ENCODE measurements around the gene CLEC5A. TPM values are rescaled to one million over a fixed set of nuclear protein-coding genes. Genes with fewer than 3 reads are reported as not detected.
"Not testable (repeated sequence)": the region's sequence is repeated elsewhere in the genome, so short reads cannot be mapped to it uniquely, and the experiment has no call there.

CLEC5A gene
- total RNA-seq, 1 experiment from 2014 or later: not detected

DNA sequence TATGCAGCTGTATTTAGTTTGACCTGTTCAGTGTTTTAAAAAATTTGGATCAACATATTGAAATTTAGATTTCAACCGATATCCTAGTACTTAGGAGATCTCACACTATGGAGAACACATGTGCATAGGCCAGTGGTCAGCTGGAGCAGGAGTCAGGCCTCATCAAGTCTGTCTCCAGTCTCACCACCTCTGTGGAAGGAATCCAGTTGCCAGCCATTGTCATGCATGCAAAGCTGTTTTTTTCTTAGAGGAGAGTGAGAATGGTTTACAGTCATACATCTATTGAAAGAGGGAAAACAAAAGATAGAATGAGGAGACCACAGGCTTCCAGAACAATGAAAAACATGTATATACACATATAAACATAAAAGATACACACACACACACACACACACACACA lies 7.6 kb upstream of the CLEC5A start:
- in situ Hi-C loops (cut with HindIII; ENCODE audit: low pct_unique_long_range_greater_than_20kb, low sequenced_read_pairs): no loop called here
- DNase-seq (ENCODE audit: low read depth, low spot score): no peak

- in situ Hi-C loops (cut with HindIII; ENCODE audit: low pct_unique_long_range_greater_than_20kb, low sequenced_read_pairs): no loop called here
- DNase-seq (ENCODE audit: low read depth, low spot score): no peak
These were observed 5.7 kb upstream of the CLEC5A start for GRCh38 chr7:141952461-141952860.

GRCh38 chr7:141950806-141951205 lies 4.0 kb upstream of the CLEC5A start:
- in situ Hi-C loops (cut with HindIII; ENCODE audit: low pct_unique_long_range_greater_than_20kb, low sequenced_read_pairs): no loop called here
- DNase-seq (ENCODE audit: low read depth, low spot score): no peak

DNA sequence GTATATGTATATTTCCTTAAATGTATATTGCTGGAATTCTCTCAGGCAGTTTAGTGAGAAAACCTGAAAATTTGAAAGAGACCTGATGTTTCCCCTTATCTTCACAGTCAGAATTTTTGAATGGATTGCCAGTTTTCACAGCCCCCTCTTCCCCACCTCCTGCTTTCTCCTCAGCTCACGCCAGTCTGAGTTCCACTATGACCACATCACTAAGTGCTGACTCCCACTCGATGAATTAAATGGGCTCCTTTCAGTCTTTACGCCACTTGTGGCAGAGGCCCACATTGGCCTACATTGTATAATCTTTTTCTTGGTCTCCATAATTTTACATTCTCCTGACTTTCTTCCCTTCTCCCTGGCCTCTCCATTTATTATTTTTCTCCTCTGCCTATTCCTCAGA lies 3.1 kb upstream of the CLEC5A start:
- no peak for DNase-seq (ENCODE audit: low read depth, low spot score)
- in situ Hi-C loops (cut with HindIII; ENCODE audit: low pct_unique_long_range_greater_than_20kb, low sequenced_read_pairs): no loop called here

DNA sequence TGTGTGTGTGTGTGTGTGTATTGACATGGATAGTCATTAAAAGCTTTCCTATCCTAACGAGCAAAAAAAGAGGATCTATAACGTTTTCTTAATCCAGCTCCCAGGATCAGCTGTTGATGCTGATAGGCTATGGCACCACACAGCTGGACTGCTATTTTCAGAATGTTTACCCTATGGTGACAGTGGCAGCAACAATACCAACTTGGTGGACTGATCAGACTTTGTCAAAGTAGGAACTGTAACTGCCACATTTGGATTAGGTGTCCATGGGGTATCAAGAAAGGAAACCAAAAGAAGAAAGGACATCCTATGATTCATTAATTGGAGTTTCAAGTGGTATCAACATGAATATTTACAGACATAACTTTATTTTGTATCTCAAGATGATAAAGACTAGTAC lies 2.7 kb upstream of the CLEC5A start:
- DNase-seq (ENCODE audit: low read depth, low spot score): no peak
- in situ Hi-C loops (cut with HindIII; ENCODE audit: low pct_unique_long_range_greater_than_20kb, low sequenced_read_pairs): no loop called here

- in situ Hi-C loops (cut with HindIII; ENCODE audit: low pct_unique_long_range_greater_than_20kb, low sequenced_read_pairs): no loop called here
- no peak for DNase-seq (ENCODE audit: low read depth, low spot score)
These were observed 2.2 kb upstream of the CLEC5A start for GRCh38 chr7:141949021-141949420.

DNA sequence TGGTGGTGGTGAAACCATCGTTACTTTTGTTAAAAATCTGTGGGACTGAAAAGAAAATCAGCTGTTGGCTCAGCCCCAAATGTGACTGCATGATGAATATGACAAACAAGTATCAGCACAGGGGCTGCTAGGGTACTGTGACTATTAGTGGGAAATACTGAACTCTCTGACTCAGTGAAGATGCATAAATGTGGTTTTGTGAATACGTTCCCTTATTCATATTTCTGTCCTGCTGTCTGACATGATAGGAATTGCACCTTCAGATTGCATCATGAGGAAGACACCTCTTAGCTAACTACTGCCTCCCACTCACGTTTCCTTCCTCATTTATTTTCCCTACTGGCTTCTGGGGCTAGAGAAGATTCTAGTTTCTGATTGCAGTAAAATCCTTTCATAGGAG lies 1.4 kb downstream of the CLEC5A start:
- in situ Hi-C loops (cut with HindIII; ENCODE audit: low pct_unique_long_range_greater_than_20kb, low sequenced_read_pairs): no loop called here
- DNase-seq (ENCODE audit: low read depth, low spot score): no peak

DNA sequence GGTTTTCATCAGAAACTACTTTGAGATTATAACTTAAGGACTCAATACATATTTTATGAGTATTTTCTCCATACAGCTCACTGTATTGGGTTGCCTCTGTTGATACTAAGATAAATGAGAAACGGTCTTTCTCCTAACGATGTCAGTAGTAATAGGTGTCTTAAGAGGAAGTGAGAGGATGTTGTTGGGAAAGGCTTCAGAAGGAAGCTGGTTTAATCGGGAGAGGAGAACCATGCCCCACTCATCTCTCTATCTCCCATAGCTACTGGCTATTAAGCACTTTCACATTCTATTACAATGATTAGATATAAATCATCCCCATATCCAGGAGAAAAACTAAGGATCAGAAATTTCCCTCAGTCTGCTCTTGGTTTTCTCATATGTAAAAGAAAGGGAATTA lies 2.0 kb downstream of the CLEC5A start:
- no peak for DNase-seq (ENCODE audit: low read depth, low spot score)
- in situ Hi-C loops (cut with HindIII; ENCODE audit: low pct_unique_long_range_greater_than_20kb, low sequenced_read_pairs): no loop called here

DNA sequence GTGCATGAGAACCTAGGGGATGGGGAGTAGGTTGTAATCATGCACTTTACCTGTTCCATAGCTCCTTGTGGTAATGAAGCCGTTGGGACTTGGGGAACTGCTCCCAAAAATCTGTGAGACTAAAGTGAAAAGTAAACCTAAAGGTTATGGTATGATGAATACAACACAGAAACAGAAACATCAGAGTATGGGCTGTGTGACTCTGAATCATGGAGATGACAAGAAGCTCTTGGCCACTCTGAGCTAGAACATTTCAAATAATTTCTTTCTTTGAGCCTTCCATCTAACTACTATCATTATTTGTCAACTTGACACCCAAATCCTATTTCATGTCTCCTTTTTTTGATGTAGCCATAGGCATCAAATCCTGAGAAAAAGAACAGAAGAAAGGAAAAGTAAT lies 2.9 kb downstream of the CLEC5A start:
- DNase-seq (ENCODE audit: low read depth, low spot score): no peak
- in situ Hi-C loops (cut with HindIII; ENCODE audit: low pct_unique_long_range_greater_than_20kb, low sequenced_read_pairs): no loop called here

DNA sequence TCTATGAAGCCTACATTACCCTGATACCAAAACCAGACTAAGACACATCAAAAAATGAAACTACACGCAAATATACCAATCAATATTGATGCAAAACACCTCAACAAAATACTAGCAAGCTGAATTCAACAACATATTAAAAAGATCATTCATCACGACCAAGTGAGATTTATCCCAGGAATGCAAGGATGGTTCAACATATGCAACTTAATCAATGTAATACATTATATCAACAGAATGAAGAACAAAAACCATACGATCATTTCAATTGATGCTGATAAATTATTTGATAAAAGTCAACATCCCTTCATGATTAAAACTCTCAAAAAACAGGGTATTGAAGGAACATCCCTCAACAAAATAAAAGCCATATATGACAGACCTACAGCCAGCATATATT lies 5.7 kb downstream of the CLEC5A start:
- in situ Hi-C loops (cut with HindIII; ENCODE audit: low pct_unique_long_range_greater_than_20kb, low sequenced_read_pairs): no loop called here
- no peak for DNase-seq (ENCODE audit: low read depth, low spot score)

DNA sequence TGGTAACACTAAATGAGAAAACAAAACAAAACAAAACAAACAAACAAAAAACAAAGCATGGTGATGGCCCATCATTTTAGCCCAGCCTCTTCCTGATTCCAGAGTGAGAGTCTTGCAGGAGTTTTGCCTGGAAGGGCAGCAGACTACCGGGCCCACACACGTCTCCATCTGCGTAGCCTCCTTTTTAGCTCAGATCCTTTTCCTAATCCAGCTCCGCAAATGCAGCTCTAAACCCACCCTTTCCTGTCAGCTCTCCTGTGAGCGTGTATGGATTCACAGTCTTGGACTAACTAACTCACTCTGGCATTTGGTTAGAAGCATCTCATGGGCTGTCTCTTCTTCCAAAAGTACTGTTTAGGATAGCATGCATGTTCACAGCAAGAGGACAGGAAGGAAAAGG lies 16.6 kb downstream of the CLEC5A start:
- in situ Hi-C loops (cut with HindIII; ENCODE audit: low pct_unique_long_range_greater_than_20kb, low sequenced_read_pairs): no loop called here
- DNase-seq (ENCODE audit: low read depth, low spot score): no peak

DNA sequence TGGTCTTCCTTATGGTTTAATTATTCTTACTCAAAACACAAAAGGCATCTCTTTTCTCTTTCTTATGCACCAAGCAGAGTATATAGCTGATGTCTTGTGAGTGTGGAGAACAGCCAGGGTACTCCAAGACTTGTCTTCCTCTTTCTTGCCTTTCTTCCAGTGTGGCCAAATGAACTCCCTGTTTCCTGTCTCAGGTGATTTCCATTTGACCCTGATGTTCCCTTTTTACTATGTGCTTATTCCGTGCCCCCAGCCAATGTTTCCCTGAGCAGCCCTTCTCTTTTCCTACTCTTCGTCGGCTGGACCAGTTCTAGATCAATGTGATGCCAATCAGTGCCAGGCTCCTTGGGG lies 18.0 kb downstream of the CLEC5A start:
- in situ Hi-C loops (cut with HindIII; ENCODE audit: low pct_unique_long_range_greater_than_20kb, low sequenced_read_pairs): no loop called here
- no peak for DNase-seq (ENCODE audit: low read depth, low spot score)

DNA sequence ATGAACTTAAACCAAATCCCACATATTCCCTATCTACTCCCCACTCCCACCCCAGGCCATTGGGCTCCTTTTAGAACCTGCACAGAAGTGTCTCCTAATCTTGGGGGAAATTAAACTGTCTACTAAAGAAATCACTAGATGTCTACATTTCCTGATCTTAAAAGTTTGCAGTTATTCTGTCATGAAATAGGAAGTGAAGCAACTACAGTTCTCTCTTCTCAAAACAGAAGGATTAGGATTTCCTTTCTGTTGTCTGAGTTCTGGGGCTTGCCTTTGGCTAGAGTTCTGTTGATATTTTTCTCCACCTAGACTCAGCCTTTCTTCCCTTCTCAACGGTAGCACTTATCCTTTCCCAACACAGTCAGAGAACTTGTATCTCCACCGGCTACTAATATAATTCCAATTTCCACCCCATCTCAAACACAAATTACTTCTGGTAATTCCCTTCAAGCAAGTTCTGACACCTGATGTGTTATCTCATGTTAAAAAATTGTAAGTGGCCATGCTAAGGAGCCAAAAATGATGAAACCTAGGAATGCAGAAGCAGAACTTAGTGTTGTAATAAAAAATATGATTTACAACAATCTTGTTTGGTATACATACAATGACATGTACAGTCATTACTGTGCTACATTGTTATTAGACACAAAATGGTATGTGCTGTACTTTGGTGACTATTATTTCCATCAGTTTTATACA lies 18.5 kb downstream of the CLEC5A start:
- DNase-seq (ENCODE audit: low read depth, low spot score): no peak
- in situ Hi-C loops (cut with HindIII; ENCODE audit: low pct_unique_long_range_greater_than_20kb, low sequenced_read_pairs): no loop called here

DNA sequence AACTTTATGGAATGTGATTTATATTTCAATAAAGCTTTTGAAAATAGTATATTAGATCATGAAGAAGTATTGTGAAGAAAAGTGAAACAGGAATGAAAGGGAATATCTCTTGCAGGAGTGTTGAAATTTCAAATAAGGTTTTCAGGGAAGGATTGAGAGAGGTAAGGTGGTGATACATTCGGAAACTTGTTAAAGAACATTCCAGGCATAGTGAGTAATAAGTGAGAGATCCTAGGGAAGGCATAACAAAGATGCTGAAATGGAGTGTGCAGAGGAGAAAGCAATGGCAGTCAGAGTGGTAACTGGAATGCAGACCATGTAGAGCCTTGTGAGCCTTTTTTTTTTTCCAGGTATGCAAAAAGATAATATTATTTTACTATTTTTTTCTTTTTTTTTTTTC lies 26.5 kb downstream of the CLEC5A start:
- in situ Hi-C loops (cut with HindIII; ENCODE audit: low pct_unique_long_range_greater_than_20kb, low sequenced_read_pairs): no loop called here
- no peak for DNase-seq (ENCODE audit: low read depth, low spot score)

GRCh38 chr7:141916099-141916498 lies 30.7 kb downstream of the CLEC5A start, which contains the start of gene OR9A4:
TSS of gene OR9A4 (plus strand) at chr7:141916399. CDS start at chr7:141918876, 2,477 bp downstream.
- no peak for DNase-seq (ENCODE audit: low read depth, low spot score)
- in situ Hi-C loops (cut with HindIII; ENCODE audit: low pct_unique_long_range_greater_than_20kb, low sequenced_read_pairs): no loop called here

GRCh38 chr7:141915565-141915964 lies 31.2 kb downstream of the CLEC5A start:
- no peak for DNase-seq (ENCODE audit: low read depth, low spot score)
- in situ Hi-C loops (cut with HindIII; ENCODE audit: low pct_unique_long_range_greater_than_20kb, low sequenced_read_pairs): no loop called here

- no peak for DNase-seq (ENCODE audit: low read depth, low spot score)
- in situ Hi-C loops (cut with HindIII; ENCODE audit: low pct_unique_long_range_greater_than_20kb, low sequenced_read_pairs): no loop called here
These were observed 35.4 kb downstream of the CLEC5A start for GRCh38 chr7:141911391-141911790.

- DNase-seq (ENCODE audit: low read depth, low spot score): no peak
- in situ Hi-C loops (cut with HindIII; ENCODE audit: low pct_unique_long_range_greater_than_20kb, low sequenced_read_pairs): no loop called here
These were observed 40.5 kb downstream of the CLEC5A start for GRCh38 chr7:141906285-141906684.

DNA sequence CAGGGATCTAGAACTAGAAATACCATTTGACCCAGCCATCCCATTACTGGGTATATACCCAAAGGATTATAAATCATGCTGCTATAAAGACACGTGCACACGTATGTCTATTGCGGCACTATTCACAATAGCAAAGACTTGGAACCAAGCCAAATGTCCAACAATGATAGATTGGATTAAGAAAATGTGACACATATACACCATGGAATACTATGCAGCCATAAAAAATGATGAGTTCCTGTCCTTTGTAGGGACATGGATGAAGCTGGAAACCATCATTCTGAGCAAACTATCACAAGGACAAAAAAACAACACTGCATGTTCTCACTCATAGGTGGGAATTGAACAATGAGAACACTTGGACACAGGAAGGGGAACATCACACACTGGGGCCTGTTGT lies 47.4 kb downstream of the CLEC5A start:
- DNase-seq (ENCODE audit: low read depth, low spot score): not testable (repeated sequence)

DNA sequence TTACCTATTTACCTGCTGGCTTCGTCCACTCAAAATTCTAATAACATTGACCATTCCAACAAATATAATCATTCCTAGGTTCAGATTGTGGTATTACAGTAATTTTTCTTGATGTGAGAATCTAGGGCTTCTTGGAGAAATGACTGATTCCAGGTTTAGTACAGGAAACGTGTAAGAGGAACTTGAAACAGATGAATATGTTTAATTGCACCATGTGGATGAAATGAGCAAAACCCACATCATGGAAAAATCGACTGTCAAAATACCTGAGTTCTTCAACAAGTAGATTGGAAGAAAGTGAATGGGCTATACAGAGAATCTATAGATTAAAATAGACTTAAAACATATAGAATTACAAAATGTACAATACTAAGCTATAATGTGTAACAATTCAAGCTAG lies 55.4 kb downstream of the CLEC5A start:
- in situ Hi-C loops (cut with HindIII; ENCODE audit: low pct_unique_long_range_greater_than_20kb, low sequenced_read_pairs): no loop called here
- DNase-seq (ENCODE audit: low read depth, low spot score): no peak

More for the DNA sequence above, 47.4 kb downstream of the CLEC5A start:
- in situ Hi-C loops (cut with HindIII; ENCODE audit: low pct_unique_long_range_greater_than_20kb, low sequenced_read_pairs): not testable (repeated sequence)
